Measurements from ENCODE around the gene PCDHB4. TPM values are rescaled to one million over a fixed set of nuclear protein-coding genes. Genes with fewer than 3 reads are reported as not detected.
"Not testable (repeated sequence)": the region's sequence is repeated elsewhere in the genome, so short reads cannot be mapped to it uniquely, and the experiment has no call there.

Gene PCDHB4
- total and polyA plus RNA-seq, 2 of the 8 experiments (the other 6 are each of a cell fraction or from before 2014, with no cell fraction given), result 1.3 to 1.5 TPM

DNA sequence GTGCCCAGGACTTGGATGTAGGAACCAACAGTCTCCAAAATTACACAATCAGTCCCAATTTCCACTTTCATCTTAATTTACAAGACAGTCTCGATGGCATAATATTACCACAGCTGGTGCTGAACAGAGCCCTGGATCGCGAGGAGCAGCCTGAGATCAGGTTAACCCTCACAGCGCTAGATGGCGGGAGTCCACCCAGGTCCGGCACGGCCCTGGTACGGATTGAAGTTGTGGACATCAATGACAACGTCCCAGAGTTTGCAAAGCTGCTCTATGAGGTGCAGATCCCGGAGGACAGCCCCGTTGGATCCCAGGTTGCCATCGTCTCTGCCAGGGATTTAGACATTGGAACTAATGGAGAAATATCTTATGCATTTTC, 26.4 kb upstream of the PCDHB4 start (continued):
- TF ChIP-seq CBX8 (IDR thresholded peaks at IDR 0.05; ENCODE audit: borderline replicate concordance, low read depth, low read length) (no peak), TCF12 (IDR thresholded peaks at IDR 0.05; ENCODE audit: low read depth, low read length) (no peak), POU5F1 (IDR thresholded peaks at IDR 0.05; ENCODE audit: low read depth, low read length) (no peak), SAP30 (IDR thresholded peaks at IDR 0.05; ENCODE audit: insufficient read depth, insufficient replicate concordance, low read length) (no peak), MAFK (IDR thresholded peaks at IDR 0.05; ENCODE audit: low read depth, low read length) (no peak)

GRCh38 chr5:141096181-141096580, 25.4 kb upstream of the PCDHB4 start:
- CTCF ChIA-PET (ENCODE audit: partially characterized antibody); FAIRE-seq: not testable (repeated sequence)

More at GRCh38 chr5:141096181-141096580, 25.4 kb upstream of the PCDHB4 start:
- H3K4me1 ChIP-seq (replicated peaks in 1 of 4; ENCODE audit: control insufficient read depth in 3 of 4, insufficient read depth in 4 of 4, low read length in 3 of 4); H3K9ac ChIP-seq (replicated peaks in 1 of 4; ENCODE audit: extremely low read depth in 1 of 4, low read depth in 3 of 4, low read length in 3 of 4); H2BK5ac ChIP-seq (ENCODE audit: low read depth, low read length); H2BK20ac ChIP-seq (ENCODE audit: low read length); H2BK12ac ChIP-seq (ENCODE audit: low read depth, low read length); H3K27ac ChIP-seq (ENCODE audit: low read depth, low read length); H4K5ac ChIP-seq (ENCODE audit: insufficient read length, low read depth, low read length); H4K91ac ChIP-seq (replicated peaks; ENCODE audit: insufficient read length, low read length); H3K79me1 ChIP-seq (ENCODE audit: low read depth, low read length); H3K23ac ChIP-seq (ENCODE audit: insufficient read length); H3K4me2 ChIP-seq (ENCODE audit: insufficient read depth in 1 of 2, low read depth in 2 of 2, low read length in 2 of 2); H2AFZ ChIP-seq (ENCODE audit: low read length); DNase-seq (ENCODE audit: low read depth in 1 of 2, low spot score in 2 of 2); H3K18ac ChIP-seq (ENCODE audit: extremely low read depth, low read length); H4K20me1 ChIP-seq (replicated peaks in 1 of 2; ENCODE audit: control insufficient read depth in 1 of 2, insufficient read depth in 2 of 2, low read length in 2 of 2); H3K9me3 ChIP-seq (ENCODE audit: insufficient read depth in 2 of 2, low read depth in 1 of 2, low read length in 1 of 2); H4K8ac ChIP-seq (ENCODE audit: extremely low read depth, insufficient read depth, low read length); H3K14ac ChIP-seq (ENCODE audit: insufficient read length); H3K27me3 ChIP-seq (replicated peaks in 1 of 4; ENCODE audit: control insufficient read depth in 3 of 4, extremely low read depth in 1 of 4, insufficient read depth in 3 of 4, low read length in 3 of 4); H2AK5ac ChIP-seq (ENCODE audit: low read depth, low read length); H3K4me3 ChIP-seq (ENCODE audit: extremely low read depth in 1 of 4, insufficient read depth in 2 of 4, low read depth in 3 of 4, low read length in 4 of 4); H3K23me2 ChIP-seq (ENCODE audit: low read depth, low read length); H2BK120ac ChIP-seq (replicated peaks; ENCODE audit: low read depth, low read length); H2BK15ac ChIP-seq (ENCODE audit: low read length); H3K56ac ChIP-seq (replicated peaks; ENCODE audit: insufficient read length, low read depth, low read length); POLR2A ChIA-PET (ENCODE audit: partially characterized antibody); H3K4ac ChIP-seq (replicated peaks; ENCODE audit: insufficient read length, low read depth, low read length): not testable (repeated sequence)
- peaks cover 0 to 19% of the 10 kb centered on the region in 2 experiments; a peak in 3 of 4 replicates for H3K79me2 ChIP-seq (ENCODE audit: control insufficient read depth in 1 of 2, insufficient read depth in 2 of 2, low read length in 2 of 2)
- H3K36me3 ChIP-seq (ENCODE audit: control insufficient read depth in 2 of 4, insufficient read depth in 4 of 4, low read length in 3 of 4), result peaks cover 0 to 14% (median under 1%) of the 10 kb centered on the region in 4 experiments; a peak in 3 of 8 replicates
- 96% methylated on average over 21 of the region's 46 CpGs; no CpG with 5 or more reads in 1 of the 2 experiments for WGBS, 2 experiments (ENCODE audit: extremely low coverage in 1 of 2, insufficient coverage in 1 of 2, insufficient read length in 1 of 2, insufficient replicate concordance in 2 of 2, low coverage in 1 of 2, low lambda C conversion rate in 2 of 2, missing lambda C conversion rate in 1 of 2)

Data from H1 (cell line).